SJCRH30 (cell line): ENCODE measurements around the gene TTC39B. TPM values are rescaled to one million over a fixed set of nuclear protein-coding genes. Genes with fewer than 3 reads are reported as not detected.
A peak's percentile ranks its signal among the peaks of the same experiment; 100 is the strongest.

Source experiments
- DNase-seq, 2 experiments: peaks; one replicate each; pipeline ENCODE4 v3.0.0-alpha.2; 2015 to 2020
- H3K27ac ChIP-seq: fragments of 250-450 bp; sonication (Bioruptor Pico); 2 replicates; pipeline ENCODE4 v1.5.1; 2020; ENCODE audit warnings: mild to moderate bottlenecking, moderate library complexity
- H3K27me3 ChIP-seq: fragments of 250-450 bp; sonication (Bioruptor Pico); 2 replicates; pipeline ENCODE4 v1.5.1; 2020; ENCODE audit warnings: mild to moderate bottlenecking, moderate library complexity
- H3K36me3 ChIP-seq: fragments of 250-450 bp; sonication (Bioruptor Pico); 2 replicates; pipeline ENCODE4 v1.5.1; 2020; ENCODE audit warnings: mild to moderate bottlenecking, moderate library complexity
- H3K4me1 ChIP-seq: fragments of 250-450 bp; sonication (Bioruptor Pico); 2 replicates; pipeline ENCODE4 v1.5.1; 2020; ENCODE audit warnings: mild to moderate bottlenecking, moderate library complexity
- H3K4me3 ChIP-seq: fragments of 250-450 bp; sonication (Bioruptor Pico); 2 replicates; pipeline ENCODE4 v1.5.1; 2020; ENCODE audit warnings: mild to moderate bottlenecking, moderate library complexity
- H3K9me3 ChIP-seq: fragments of 250-450 bp; sonication (Bioruptor Pico); replicated peaks from 2 replicates; pipeline ENCODE4 v1.5.1; 2020; ENCODE audit warnings: mild to moderate bottlenecking, moderate library complexity
- total RNA-seq: library from RNA; depleted of rRNA; stranded (reverse); fragments of >200 nt; shearing (Covaris generic); gene quantifications from 2 replicates; pipeline ENCODE4 v1.2.3, GENCODE V29; 2014; rRNA removed

TTC39B gene
- total RNA-seq, 1 experiment from 2014 or later = 2.2 TPM

DNA sequence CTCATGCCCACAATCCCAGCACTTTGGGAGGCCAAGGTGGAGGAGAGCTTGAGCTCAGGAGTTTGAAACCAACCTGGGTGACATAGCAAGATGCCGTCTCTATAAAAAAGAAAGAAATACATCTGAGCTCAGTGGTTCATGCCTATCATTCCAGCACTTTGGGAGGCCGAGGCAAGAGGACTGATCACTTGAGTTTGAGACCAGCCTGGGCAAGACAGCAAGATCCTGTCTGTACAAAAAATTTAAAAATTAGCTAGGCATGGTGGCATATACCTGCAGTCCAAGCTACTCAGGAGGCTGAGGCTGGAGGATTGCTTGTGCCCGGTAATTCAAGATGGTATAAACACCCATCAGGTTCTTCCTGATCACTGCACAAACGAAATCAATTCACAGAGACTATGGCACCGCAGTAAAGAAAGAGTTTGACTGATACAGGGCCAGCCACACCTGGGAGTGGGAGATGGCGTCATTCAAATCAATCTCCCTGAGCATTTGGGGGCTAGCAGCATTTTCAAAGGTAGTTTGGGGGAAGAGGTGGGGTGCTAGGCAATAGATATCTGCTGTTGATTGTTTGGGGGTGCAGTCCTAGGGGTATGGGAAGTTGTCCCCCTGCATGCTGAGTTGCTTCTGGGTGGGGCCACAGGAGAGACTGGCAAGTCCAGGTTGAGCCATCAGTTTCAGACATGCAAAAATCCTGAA lies 169.2 kb downstream of the TTC39B start:
- H3K9me3 ChIP-seq = no peaks in the 10 kb centered on the region
- H3K27me3 ChIP-seq = no peaks in the 10 kb centered on the region
- 0 out of 2 replicates have a peak, but pooled peaks cover 5% of the 10 kb centered on the region for H3K4me1 ChIP-seq
- no peak overlapping the region for H3K27ac ChIP-seq
- DNase-seq = no peak
- no peak overlapping the region for H3K4me3 ChIP-seq
- no peaks in the 10 kb centered on the region for H3K36me3 ChIP-seq

DNA sequence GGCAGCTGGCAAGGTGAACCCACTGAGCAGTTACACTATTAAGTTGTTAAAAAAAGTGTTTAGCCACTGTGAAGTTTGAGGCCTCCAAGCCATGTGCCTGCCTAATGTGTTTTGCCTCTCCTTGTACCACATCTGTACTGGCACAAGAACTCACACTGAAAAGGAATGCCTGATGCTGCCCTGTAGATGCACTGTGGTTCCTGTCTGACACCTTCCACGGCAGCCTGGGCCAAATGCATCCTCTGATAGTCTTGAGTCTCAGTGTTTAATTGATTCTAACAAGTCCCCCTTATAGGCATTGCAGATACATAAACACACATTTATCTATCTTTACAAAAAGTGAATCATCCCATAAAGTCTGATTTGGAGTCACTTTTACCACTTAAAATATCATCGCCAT lies 169.9 kb downstream of the TTC39B start:
- Histone ChIP-seq H3K36me3 (no peaks in the 10 kb centered on the region), H3K9me3 (no peaks in the 10 kb centered on the region), H3K4me3 (no peak overlapping the region), H3K4me1 (no peaks in the 10 kb centered on the region), H3K27ac (no peak overlapping the region), H3K27me3 (no peaks in the 10 kb centered on the region)
- no peak for DNase-seq

DNA sequence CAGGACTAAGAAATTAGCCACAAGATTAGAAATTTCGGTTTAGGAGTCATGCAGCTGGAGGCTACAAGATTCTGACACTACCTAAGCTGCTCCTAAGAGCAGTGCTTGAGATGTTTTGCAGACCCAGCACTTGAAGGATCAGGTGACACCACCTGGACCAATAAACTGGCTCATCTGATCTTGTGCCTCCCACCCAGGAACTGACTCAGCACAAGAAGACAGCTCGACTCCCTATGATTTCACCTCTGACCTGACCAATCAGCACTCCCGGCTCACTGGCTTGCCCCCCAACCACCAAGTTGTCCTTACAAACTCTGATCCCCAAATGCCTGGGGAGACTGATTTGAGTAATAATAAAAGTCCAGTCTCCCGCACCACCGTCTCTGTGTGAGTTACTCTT lies 170.4 kb downstream of the TTC39B start:
- H3K27ac ChIP-seq = no peak overlapping the region
- no peaks in the 10 kb centered on the region for H3K27me3 ChIP-seq
- DNase-seq = peak in 1 of 2 experiments; percentile 12
- H3K4me3 ChIP-seq = no peak overlapping the region
- H3K9me3 ChIP-seq = no peaks in the 10 kb centered on the region
- H3K36me3 ChIP-seq = no peaks in the 10 kb centered on the region
- H3K4me1 ChIP-seq = no peaks in the 10 kb centered on the region

GRCh38 chr9:15135164-15135792 lies 171.7 kb downstream of the TTC39B start:
- Histone ChIP-seq H3K36me3 (no peaks in the 10 kb centered on the region), H3K27ac (no peak overlapping the region), H3K27me3 (no peaks in the 10 kb centered on the region), H3K4me1 (no peaks in the 10 kb centered on the region), H3K9me3 (no peaks in the 10 kb centered on the region), H3K4me3 (peak overlapping the region; percentile 33)
- peak; percentile 57 to 87 for DNase-seq

GRCh38 chr9:15133488-15133887 lies 173.5 kb downstream of the TTC39B start:
- Histone ChIP-seq H3K27me3 (no peaks in the 10 kb centered on the region), H3K27ac (no peak overlapping the region), H3K9me3 (no peaks in the 10 kb centered on the region), H3K4me3 (no peak overlapping the region), H3K4me1 (0 out of 2 replicates have a peak, but pooled peaks cover 4% of the 10 kb centered on the region), H3K36me3 (no peaks in the 10 kb centered on the region)
- no peak for DNase-seq

DNA sequence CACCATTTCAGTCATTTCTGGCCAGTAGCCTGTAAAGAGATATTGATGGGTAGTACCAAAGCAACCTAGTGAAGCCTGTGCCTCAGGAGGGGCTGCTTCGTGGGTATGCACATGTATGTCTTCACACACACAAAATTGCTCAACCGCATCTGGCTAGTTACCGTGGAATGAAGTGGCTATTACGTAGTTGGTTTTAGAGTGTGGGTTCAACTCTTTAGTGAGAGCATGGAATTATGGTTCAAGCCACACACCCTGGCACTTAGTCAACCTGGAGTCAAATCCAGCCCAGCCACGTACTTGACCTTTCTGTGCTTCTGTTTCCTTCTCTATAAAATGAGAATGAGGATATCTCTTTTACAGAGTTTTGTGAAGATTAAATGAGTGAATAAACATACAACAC lies 174.9 kb downstream of the TTC39B start:
- Histone ChIP-seq H3K4me1 (0 out of 2 replicates have a peak, but pooled peaks cover 4% of the 10 kb centered on the region), H3K27ac (no peak overlapping the region), H3K27me3 (no peaks in the 10 kb centered on the region), H3K4me3 (no peak overlapping the region), H3K9me3 (no peaks in the 10 kb centered on the region), H3K36me3 (no peaks in the 10 kb centered on the region)
- DNase-seq = no peak

GRCh38 chr9:15131094-15131493 lies 175.9 kb downstream of the TTC39B start:
- H3K9me3 ChIP-seq = no peaks in the 10 kb centered on the region
- H3K36me3 ChIP-seq = no peaks in the 10 kb centered on the region
- H3K4me3 ChIP-seq = no peak overlapping the region
- no peaks in the 10 kb centered on the region for H3K27me3 ChIP-seq
- H3K4me1 ChIP-seq = 0 out of 2 replicates have a peak, but pooled peaks cover 4% of the 10 kb centered on the region
- no peak overlapping the region for H3K27ac ChIP-seq
- DNase-seq = no peak

GRCh38 chr9:15127831-15128230 lies 179.2 kb downstream of the TTC39B start:
- no peak for DNase-seq

DNA sequence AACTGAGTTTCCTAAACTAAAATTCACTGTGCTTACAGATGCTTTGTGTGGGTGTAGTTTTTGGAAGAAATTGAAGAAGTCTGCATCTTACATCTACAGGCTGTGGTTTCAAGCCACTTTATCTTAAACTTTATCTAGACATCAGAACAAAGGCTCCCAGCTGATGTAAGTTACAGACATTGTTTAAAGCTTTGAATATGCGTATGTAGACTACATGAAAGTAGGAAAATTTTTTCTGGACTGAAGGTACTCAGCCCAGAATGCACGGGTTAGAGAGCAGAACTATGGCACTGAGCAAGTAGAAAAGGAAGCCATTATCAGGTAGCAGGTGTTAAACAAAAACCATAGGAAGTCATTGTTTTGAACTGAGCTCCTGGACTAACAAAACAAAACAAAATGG lies 185.4 kb downstream of the TTC39B start:
- H3K27me3 ChIP-seq = no peaks in the 10 kb centered on the region
- no peaks in the 10 kb centered on the region for H3K36me3 ChIP-seq
- peaks cover 8% of the 10 kb centered on the region for H3K4me1 ChIP-seq
- no peaks in the 10 kb centered on the region for H3K9me3 ChIP-seq
- DNase-seq = no peak
- no peak overlapping the region for H3K4me3 ChIP-seq
- H3K27ac ChIP-seq = no peak overlapping the region

More at GRCh38 chr9:15127831-15128230, 179.2 kb downstream of the TTC39B start:
- 0 out of 2 replicates have a peak, but pooled peaks cover 4% of the 10 kb centered on the region for H3K4me1 ChIP-seq
- no peaks in the 10 kb centered on the region for H3K27me3 ChIP-seq
- no peaks in the 10 kb centered on the region for H3K36me3 ChIP-seq
- no peak overlapping the region for H3K4me3 ChIP-seq
- no peak overlapping the region for H3K27ac ChIP-seq
- no peaks in the 10 kb centered on the region for H3K9me3 ChIP-seq

DNA sequence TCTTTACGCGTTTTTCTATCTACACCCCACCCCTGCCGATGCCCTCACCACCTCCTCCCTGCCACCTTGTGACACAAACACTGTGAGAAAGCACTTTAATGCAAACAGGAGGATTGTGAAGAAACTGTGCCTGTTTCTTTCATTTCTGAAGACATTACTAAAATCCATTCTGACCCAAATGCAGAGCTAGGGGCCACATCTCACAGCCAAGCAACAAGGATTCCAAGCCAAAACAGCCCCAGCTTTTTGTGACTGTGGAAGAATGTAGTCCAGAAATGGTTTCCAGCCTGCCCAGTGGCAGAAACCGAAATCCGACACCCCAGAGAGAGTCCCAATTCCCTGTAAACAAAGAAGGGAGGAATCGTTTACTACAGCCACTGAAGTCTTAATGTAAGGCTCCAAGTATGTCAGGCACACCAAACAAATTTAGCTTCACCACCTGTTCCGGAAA lies 190.9 kb downstream of the TTC39B start:
- H3K4me3 ChIP-seq = peak overlapping the region; percentile 51
- no peaks in the 10 kb centered on the region for H3K36me3 ChIP-seq
- no peaks in the 10 kb centered on the region for H3K27me3 ChIP-seq
- peak; percentile 48 to 79 for DNase-seq
- H3K9me3 ChIP-seq = no peaks in the 10 kb centered on the region
- peaks cover 20% of the 10 kb centered on the region for H3K4me1 ChIP-seq
- H3K27ac ChIP-seq = peak overlapping the region; percentile 58

DNA sequence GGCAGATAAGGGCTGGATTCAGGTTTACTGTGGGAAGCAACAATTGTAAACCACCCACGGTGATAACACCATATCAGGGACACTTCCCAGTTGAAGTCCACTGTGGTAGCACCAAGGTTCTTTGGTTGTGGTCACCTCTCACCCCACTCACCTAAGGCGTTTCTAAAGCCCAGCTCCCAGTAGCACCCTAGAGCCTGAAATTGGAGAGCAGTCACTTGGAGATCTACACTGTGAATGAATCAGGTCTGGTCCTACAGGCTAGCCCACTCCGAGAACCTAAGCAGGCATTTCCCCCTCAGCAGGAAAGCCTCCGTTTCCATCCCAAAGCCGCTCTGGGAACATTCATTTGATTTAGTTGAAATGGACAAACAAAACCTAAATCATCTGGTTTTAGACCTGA lies 191.3 kb downstream of the TTC39B start:
- Histone ChIP-seq H3K27ac (peak overlapping the region; percentile 58), H3K4me1 (peaks cover 20% of the 10 kb centered on the region), H3K27me3 (no peaks in the 10 kb centered on the region), H3K36me3 (no peaks in the 10 kb centered on the region), H3K4me3 (peak overlapping the region; percentile 51), H3K9me3 (no peaks in the 10 kb centered on the region)
- peak; percentile 12 to 56 for DNase-seq

DNA sequence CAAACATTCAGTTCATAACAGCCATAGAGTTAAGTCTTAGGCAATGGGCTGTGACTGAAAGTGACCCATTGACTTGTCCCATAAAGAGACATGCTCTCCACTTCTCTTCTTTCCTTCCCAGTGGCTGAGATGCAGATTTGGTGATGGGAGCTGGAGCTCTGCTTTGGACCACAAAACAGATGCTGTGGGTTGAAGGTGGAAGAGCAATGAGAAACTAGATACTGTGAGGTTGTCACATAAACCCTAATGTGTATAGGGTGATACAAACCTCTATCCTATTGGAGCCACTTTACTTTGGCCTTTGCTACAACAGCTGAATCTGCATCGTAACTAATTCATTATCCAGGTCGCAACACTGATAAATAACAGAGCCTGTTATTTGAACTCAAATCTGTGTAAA lies 192.0 kb downstream of the TTC39B start:
- DNase-seq = peak; percentile 32 to 71

More for the DNA sequence above, 192.0 kb downstream of the TTC39B start:
- H3K27me3 ChIP-seq = no peaks in the 10 kb centered on the region
- peak overlapping the region; percentile 58 for H3K27ac ChIP-seq
- no peaks in the 10 kb centered on the region for H3K9me3 ChIP-seq
- peaks cover 20% of the 10 kb centered on the region for H3K4me1 ChIP-seq
- no peaks in the 10 kb centered on the region for H3K36me3 ChIP-seq
- H3K4me3 ChIP-seq = peak overlapping the region; percentile 51

Other genes with a start within 250 kb of the TTC39B start
- 32.8 and 37.5 TPM in 2 replicates for gene SNAPC3, start 115.7 kb upstream of the TTC39B start, total RNA-seq
- 148 and 172 TPM in 2 replicates for gene PSIP1, start 203.8 kb upstream of the TTC39B start, total RNA-seq
- 1.9 and 2.4 TPM in 2 replicates for gene CCDC171, start 245.8 kb upstream of the TTC39B start, total RNA-seq